A172 (cell line): ENCODE measurements around the gene OTULIN. TPM values are rescaled to one million over a fixed set of nuclear protein-coding genes. Genes with fewer than 3 reads are reported as not detected.

Source experiments
- DNase-seq: peaks from one replicate; pipeline ENCODE4 v3.0.0-alpha.2; 2015; ENCODE audit warnings: low spot score
- total RNA-seq: library from RNA; depleted of rRNA; stranded (reverse); fragments of >200 nt; shearing (Covaris generic); gene quantifications from 2 replicates; pipeline ENCODE4 v1.2.3, GENCODE V29; 2014; rRNA removed

Gene OTULIN
- total RNA-seq, 1 experiment from 2014 or later, result 34.4 TPM

GRCh38 chr5:14741801-14742440, 77.4 kb downstream of the OTULIN start:
- no peak for DNase-seq

- no peak for DNase-seq
Observed at GRCh38 chr5:14742498-14742897, 78.0 kb downstream of the OTULIN start.

- DNase-seq, result peak; percentile 68
Observed at GRCh38 chr5:14743601-14744295, 79.2 kb downstream of the OTULIN start.

- no peak for DNase-seq
Observed at GRCh38 chr5:14744296-14745187, 80.0 kb downstream of the OTULIN start.

- no peak for DNase-seq
Observed at GRCh38 chr5:14745188-14745563, 80.7 kb downstream of the OTULIN start.

GRCh38 chr5:14745753-14746152, 81.2 kb downstream of the OTULIN start:
- DNase-seq, result no peak

- DNase-seq, result no peak
Observed at GRCh38 chr5:14748180-14748900, 83.8 kb downstream of the OTULIN start.

Other genes with a start within 250 kb of the OTULIN start
- gene OTULINL, start 82.9 kb upstream of the OTULIN start, total RNA-seq, result 4.7 and 5.7 TPM in 2 replicates
- 7.0 and 8.0 TPM in 2 replicates for gene ANKH, start 207.1 kb downstream of the OTULIN start, total RNA-seq